ENCODE data around the gene ERICH3.

GRCh38 chr1:74686928-74687327 is 13.3 kb upstream of the ERICH3 start:
- TF ChIP-seq JUN (IDR thresholded peaks at IDR 0.05; ENCODE audit: borderline replicate concordance, low read depth, low read length) (no peak), JUN (CRISPR knock-in tag; IDR thresholded peaks at IDR 0.05; ENCODE audit: borderline replicate concordance) (no peak), NONO (IDR thresholded peaks at IDR 0.05; ENCODE audit: low read depth in 2 of 2, low read length in 1 of 2) (no peak), TEAD4 (IDR thresholded peaks at IDR 0.05; ENCODE audit: low read length) (no peak), TEAD4 (CRISPR knock-in tag; IDR thresholded peaks at IDR 0.05; ENCODE audit: borderline replicate concordance) (no peak), MAX (CRISPR knock-in tag; IDR thresholded peaks at IDR 0.05) (no peak), POLR2A (conservative IDR thresholded peaks at IDR 0.05) (no peak), ZBTB7A (IDR thresholded peaks at IDR 0.05; ENCODE audit: borderline replicate concordance, control insufficient read depth, low read depth, low read length) (no peak), CTCF (IDR thresholded peaks at IDR 0.05 in 2 of 3, conservative IDR thresholded peaks at IDR 0.05 in 1 of 3; ENCODE audit: insufficient read depth in 2 of 3, low read depth in 1 of 3, low read length in 3 of 3) (no peak), MBD1 (CRISPR knock-in tag; IDR thresholded peaks at IDR 0.05) (no peak), E2F1 (CRISPR knock-in tag; IDR thresholded peaks at IDR 0.05) (no peak), ZC3H8 (IDR thresholded peaks at IDR 0.05) (no peak), DPF2 (IDR thresholded peaks at IDR 0.05) (no peak), NFYB (IDR thresholded peaks at IDR 0.05; ENCODE audit: extremely low read depth, insufficient read length) (no peak)
